Suppressor macrophage treated with lipopolysaccharide for 1 hour (primary cell): ENCODE data around the gene IDH2.

Experiments used
- DNase-seq, 3 donors: peaks; one replicate each; pipeline ENCODE4 v3.0.0-alpha.2; 2020 to 2022

Gene IDH2

DNA sequence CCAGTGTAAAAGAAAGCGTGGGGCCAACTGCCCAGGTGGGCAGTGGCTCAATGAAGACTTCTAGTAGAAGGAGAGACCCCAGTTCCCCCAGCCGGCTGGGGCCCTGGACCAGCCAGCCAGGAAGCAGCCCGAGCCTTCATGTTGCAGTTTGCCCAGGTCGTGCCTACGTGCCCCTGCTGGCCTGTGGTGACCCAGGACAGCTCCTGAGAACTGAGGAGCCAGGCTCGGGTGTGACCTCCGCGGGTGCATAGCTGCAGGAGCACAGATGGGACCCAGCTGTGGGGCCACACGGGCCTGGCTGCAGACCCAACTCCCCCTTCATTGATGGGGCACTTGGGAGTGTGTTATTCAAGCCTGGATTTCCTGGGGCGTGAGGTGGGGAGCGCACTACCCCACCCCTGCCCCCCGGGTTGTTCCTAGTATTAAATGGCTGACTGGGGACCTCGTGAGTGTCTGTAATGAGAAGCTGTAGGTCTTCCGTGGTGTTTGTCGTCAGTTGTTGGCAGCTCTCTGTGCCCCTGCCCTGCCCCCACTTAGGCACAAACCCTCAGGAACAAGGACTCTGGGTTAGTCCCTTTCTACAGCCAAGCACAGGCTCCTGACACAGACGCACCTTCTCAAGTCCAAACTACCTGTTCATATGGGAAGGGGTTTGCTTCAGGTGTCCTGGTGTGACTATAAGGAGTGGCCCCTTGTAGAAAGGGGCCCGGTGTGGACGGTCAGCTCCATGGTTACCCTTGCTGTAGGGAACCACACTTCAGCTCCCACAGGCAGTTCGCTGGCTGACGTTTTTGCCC is 39.1 kb downstream of the IDH2 start:
- peak in 1 of 3 donors; percentile 28 for DNase-seq

DNA sequence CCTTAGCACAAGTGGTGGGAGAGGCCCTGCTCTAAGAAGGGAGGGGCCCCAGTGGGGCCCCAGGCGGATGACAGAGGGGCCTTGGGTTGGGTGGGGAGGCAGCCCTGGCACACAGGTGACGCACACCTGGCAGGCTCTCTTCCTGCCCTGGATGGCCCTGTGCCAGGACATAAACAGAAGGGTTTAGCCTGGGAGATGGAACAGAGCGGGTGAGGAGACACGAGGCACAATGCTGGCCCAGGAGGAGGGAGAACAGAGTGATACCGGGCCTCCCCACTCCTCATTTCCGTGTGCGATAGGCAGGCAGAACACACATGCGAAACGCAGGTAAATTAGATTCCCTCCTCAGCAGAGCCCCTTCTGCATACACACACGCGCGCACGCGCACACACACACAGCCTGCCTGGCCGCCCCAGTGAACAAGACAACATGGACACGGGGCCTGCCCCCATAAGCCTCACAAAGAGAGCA is 39.8 kb downstream of the IDH2 start:
- DNase-seq = no peak

DNA sequence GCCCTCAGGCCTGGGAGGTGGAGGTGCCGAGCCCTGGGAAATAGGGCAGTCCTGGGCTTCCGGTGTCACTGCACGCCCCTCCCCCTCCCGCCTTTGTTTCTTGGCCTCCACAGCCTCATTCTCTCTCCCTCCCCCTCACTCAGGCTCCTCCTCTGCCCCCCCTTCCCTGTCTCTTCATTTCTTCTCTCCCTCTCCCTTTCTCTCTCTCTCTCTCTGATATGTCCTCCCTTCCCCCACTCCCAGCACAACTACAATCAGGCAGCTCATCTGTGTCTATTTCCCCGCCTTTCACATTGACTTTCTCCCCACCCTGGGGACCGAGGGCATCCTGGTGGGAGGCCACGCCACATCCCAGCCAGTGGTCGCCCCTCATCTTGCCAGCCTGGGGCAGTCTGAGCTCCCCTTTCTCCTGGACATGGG is 40.2 kb downstream of the IDH2 start:
- DNase-seq = peak in 1 of 3 donors; percentile 32

DNA sequence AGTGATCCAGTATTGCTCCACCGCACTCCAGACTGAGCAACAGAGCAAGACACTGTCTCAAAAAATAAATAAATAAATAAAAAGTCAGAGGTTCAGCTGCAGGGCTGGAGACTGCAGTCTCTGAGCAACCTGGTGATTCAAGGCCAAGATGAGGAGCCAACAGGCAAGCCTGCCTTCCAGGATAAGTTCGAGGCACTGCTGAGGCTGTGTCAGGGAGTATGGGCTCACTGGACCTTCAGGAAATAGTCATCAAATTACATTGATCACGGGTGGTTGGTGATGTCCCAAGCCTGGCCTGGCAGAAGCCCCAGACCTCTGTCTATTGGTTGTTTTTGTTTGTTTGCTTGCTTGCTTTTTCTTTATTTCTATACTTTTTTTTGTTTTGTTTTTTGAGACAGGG is 41.5 kb downstream of the IDH2 start:
- DNase-seq = peak in 1 of 3 donors; percentile 41

DNA sequence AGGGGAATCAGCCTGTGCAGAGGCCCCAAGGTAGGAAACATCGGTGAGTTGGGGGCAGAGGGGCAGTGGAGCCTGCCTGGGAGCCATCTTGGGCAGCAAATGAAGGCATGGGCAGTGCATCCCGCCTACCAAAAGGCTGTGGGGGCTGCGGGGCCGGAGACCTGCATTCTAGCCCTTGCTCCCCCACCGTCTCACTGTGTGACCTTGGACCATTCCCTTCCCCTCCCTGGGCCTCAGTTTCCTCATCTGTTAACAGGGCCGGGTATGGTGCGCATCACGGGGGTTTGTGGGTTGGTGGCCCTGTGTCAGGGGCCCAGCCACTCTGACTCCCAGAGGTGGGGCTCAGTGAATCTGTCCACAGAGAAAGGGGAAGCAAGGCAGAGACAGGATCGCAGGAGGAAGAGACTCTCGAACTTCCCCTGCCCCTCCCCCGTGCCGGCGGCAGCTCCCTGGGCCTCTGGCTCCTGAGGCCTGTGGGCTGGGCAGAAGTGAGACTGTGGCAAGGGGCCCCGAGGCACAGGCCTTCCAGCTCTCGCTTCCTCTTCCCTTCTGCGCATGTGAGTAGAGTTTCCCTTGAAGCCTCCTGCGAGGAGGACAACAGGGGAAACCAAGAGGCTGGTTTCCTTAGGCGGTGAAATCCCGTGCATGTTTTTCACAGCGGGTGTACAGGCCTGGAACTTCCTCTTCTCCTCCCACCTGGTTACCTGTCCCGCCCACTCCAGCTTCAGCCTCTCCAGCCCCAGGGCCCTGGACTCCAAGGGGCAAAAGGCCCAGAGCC is 42.9 kb downstream of the IDH2 start:
- DNase-seq = peak; percentile 98 to 99 (median 98)

DNA sequence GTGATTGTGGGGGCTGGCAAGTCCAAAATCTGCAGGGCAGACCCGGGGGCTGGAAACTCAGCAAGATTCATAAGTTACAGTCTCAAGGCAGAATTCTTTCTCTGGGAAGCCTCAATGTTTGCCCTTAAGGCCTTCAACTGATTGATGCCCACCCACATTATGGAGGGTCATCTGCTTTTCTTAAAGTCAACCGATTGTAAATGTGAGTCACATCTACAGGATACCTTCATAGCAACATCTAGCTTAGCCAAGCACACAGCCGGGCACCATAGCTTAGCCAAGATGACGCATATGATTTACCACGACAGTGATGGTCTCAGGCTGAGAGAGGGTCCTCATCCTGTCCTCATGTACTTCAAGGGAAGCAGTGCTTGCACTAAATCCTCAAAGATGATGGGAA is 43.5 kb downstream of the IDH2 start:
- peak in 1 of 3 donors; percentile 25 for DNase-seq

DNA sequence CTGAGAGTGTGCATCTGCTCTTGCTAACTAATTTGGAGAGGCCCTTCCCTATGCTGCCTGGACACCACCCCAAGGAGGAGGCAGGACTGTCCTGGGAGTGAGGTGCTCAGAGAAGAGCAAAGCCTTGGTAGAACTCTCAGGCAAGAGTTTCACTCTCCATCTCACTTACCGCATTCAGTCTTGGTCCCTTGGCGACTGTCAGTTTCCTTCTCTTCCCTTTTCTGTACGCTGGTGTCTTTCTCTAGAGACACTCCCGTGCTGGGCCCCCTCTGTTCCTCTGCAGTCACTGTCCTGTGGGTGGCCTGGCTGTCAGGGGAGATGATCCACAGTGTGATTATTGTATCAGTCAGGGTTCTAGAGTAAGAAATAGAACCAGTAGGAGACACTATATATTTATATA is 44.0 kb downstream of the IDH2 start:
- peak; percentile 62 to 72 (median 66) for DNase-seq

DNA sequence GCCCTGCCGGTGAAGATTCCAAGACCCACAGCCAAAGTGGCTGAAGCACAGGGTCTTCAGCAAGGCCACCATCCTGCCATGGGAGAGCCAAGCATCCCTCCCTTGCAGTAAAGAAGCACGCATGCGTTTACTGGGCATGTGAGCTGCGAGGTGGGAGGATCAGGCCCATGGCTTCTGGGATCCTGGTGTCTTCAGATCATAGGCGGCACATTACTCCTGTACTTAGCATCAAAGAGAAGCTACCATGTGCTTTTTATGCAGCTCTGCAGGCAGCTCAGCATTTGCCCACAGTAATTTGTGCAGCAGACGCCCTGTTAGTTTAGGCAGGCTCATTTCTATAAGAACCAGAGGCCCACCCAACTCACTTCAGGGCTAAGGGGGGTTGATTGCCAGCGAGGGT is 45.7 kb downstream of the IDH2 start:
- DNase-seq = no peak

DNA sequence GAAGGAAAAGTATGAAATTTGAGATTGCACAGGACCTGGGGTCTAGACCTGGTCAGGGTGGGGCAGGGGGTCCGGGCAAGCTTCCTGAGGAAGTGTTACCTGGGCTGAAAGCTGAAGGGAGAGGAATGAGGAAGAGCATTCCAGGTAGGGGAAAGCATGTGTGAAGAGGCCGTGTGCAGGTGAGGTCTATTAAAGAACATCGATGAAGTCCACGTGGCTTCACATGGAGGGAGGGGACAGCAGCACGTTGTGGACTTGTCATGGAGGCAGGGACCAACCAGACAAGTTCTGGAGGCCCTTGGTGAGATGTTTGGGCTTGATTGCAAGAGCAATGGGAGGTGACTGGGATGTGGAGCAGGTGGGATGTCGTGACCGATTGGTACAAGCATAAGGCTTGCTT is 47.1 kb downstream of the IDH2 start:
- DNase-seq = no peak

DNA sequence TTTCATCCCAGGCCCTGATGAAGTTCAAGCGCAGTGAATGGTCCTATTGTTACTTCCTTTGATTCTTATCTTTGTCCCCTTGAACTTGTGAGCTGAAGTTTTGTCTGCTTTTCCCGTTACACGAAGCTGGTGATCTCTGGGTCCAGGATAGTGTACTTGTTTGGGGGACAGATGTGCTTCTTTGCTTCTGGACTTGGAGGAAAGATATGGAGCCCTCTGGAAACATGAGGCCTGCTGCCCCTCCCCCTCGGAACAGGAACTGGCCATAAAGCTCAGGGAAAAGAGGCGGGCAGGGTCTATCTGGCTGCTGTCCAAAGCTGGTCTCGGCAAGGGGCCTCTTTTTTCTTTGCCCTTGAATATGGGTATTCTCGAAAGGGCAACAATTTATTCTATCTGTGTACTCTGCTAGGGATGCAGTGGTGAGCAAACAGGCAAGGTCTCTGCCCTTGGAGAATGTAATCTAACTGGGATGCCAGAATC is 47.6 kb downstream of the IDH2 start:
- DNase-seq = no peak

DNA sequence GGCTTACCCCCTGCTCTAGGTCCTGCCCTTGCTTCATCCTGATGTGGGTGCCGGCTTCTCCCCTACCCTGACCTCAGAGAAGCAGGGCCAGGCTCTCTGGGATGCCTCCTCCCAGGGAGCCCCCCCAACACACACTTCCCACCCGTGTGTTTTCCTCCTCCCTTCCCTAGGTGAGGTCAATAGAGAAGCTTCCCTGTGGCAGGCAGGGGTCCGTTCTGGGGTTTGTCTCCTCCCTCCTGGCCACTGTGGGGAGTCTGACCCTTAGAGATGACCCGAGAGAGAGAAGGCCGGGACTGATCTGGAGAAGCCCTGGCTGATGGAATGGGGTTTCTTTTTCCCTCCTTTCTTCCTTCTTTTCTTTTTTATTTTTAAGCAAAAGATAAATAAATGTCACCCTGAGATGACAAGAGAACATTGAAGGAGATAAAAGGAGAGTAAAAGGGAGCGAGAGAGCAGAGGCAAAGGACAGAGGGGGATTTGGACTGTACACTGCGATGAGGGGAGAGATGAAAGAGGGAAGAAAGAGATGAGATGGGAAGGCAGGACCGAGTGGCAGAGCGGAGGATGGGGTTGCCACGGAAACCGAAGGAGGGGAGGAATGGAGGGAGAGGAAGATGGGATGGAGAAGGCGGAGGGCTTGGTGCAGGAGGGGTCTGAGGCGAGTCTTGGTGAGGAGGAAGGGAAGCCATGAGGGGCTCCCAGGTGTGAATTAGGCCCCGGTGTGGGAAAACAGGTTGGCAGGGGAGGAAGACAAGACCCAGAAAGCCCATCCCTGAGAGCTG is 48.4 kb downstream of the IDH2 start:
- no peak for DNase-seq

DNA sequence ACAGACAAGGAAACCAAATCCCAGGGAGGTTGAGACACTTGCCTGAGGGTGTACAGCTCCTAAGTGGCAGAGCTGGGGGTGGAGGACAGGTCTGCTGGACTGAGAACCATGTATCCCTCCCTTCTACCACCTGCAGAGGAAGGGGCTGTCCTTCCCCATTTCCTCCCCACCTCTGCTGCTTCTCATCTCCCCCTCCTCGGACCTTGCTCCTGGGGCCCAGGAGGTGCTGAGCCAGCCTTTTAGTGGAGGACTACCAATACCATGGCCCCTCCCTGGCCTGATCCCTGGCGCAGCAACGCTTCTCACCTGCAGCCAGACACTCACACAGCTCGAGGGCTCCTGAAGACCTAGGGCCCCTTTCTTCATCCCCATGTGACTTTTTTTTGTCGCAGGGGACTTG is 50.4 kb downstream of the IDH2 start:
- no peak for DNase-seq

DNA sequence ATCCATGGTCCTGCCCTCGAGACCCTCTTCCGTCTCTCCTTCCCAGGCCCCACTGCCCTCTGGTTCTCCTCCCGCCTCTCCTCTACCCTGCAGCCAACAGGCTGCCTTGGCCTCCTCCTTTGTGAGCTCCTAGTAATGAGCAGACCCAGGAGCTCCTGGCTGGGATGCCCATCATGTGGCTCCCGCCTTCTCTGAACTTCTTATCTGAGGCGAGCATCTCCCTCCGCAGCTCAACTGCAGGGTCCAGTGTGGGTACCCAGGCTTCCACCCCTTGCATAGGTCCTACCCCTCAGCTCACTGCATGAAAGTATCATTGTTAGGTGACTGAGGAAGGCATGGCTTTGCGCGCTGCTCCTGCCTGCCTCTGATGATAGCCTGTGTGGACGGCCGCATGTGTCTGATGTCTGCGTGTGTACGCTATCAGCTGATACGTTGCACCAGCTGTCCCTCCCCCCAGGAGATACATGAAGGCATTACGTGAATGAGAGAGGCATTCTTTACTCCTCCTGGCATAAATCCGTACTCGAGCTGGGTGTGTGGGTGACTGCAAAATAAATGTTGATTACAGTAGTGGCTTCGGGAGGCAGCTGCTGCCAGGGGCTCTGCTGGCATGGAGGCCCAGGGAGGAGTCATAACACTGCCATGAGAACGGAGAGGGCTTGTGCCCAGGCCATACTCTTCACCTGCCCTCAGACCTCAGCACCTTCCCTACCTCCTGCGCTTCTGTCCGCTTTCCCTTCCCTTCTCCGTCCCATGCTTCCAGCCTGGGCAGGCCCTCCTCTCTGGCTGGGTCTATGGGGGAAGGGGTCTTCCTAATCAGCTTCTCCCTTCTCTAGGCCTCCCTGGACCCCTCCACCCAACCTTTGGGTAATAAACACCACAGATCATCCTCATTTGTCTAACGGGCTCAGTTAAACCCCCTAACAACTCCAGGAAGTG is 52.3 kb downstream of the IDH2 start:
- no peak for DNase-seq

DNA sequence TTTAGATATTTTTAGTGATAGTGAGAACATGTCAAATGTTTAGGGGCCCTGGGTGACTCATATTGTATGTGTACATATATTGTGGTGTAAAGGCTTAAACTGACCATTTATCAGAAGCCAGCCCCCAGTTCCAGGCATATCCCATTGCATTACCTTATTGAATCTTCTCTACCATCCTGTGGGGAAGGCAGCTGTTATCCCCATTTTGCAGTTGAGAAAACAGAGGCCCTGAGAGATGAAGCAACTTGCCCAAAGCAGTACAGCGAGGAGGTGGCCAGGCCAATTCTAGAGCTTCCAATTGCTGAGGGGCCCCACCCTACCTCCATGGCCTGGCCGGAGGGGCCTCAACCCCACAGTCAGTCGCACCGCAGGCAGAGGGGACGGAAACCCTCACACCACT is 53.2 kb downstream of the IDH2 start:
- DNase-seq = no peak

DNA sequence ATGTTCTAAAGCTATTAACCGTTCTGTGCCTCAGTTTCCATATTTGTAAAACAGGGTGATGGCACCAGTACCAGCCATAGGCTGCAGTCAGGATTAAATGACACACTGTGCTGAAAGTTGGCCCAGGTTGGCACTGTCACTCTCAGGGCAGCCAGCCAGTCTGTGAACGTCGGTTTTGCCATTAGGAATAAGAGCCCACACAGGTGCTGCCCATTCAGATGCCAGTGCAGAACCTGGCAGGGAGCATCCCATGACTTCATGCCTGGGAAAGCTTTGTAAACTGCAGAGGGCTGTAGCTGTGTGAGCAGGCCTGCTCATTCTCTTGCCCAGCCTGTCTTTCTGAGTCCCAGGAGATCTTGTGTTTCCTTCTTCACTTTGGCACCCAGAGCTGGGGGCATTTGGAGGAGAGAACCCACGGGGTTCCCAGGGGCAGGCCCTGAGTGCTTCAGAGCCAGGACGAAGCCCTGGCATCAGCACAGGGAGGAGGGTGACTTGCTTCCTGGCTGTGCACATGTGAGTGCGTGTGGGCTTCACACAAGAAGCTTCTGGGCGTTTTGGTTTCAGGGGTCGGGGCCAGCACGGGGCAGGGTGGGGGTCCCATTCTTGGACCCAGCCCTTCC is 54.2 kb downstream of the IDH2 start:
- peak in 2 of 3 donors; percentile 44 to 64 for DNase-seq

DNA sequence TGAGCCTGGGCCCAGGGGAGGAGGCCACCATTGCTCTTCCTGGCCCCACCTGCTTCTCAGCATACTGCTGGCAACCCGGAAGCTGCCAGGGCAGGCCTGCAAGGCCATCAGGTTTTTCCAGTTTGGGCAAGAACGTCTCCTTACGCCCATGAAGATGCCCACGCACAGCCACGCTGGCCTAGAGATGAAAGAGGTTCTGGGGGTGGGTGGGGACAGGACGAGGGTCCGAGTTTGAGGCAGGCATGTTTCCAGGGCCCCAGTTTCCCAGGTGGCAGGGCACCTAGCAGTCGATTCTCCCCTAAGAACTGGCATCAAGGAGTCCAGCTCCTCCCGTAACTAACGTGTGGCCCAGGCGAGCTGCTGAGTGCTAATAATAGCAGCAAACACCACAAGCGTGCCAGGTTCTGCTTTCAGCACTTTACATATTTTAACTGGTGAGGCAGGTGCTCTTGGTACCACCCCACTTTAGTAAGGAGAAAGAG is 55.3 kb downstream of the IDH2 start:
- no peak for DNase-seq

DNA sequence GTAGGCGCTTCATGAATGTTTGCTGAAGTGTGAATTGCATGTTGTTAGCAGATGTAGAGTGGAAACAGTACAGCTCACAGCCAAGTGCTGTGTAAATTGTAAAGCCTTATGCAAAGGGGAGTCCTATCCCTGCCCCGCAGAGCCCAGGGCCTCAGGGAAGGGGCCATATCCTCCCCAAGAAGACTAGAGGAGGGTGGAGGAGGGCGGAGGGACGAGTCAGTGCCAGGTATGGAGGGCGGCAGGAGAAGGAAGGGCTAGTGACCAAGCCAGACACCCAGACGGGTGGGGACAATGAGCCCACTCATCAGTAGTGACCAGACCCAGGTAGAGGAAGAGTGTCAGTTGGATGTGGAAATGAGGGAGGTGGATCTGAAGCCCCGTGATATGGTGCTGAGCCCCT is 56.0 kb downstream of the IDH2 start:
- DNase-seq = no peak

DNA sequence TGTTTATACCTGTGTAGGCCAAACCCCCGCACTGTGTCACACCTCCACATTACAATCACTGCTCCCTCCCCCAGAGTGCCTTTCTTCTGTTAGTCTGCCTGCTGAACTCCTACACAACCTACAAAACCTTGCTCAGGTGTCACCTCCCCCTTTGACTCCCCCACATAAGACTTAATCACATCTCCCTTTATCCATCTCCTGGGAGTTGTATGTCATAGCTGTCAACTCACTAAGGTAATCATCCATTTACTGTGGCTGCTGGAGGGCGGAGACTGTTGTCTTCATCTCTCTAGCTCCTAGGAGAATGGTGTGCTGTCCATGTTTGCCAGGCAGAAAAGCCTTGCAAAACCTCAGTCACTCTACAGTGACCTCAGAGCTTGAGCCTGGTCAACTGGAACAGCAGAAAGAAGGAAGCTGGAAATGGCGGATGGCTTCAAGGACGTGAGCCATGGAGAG is 57.3 kb downstream of the IDH2 start:
- no peak for DNase-seq

DNA sequence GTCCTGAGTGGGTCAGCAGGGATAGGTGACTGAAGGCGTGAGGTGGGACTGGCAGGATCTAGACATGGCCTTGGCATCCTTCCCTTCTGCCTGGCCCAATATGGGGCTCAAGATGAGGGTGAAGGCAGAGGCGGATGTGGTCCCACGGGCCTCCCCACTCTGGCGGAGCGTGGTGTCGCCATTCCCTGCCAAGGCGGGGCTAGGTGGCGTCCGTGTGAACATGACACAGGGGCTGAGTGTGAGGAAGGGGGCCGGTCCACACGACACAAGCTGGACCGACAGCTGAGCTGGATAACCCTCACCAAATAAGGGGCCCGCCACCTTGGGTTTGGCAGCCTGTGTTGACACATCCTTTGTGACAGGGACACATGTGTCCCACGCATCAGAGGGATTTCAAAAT is 58.1 kb downstream of the IDH2 start:
- no peak for DNase-seq

DNA sequence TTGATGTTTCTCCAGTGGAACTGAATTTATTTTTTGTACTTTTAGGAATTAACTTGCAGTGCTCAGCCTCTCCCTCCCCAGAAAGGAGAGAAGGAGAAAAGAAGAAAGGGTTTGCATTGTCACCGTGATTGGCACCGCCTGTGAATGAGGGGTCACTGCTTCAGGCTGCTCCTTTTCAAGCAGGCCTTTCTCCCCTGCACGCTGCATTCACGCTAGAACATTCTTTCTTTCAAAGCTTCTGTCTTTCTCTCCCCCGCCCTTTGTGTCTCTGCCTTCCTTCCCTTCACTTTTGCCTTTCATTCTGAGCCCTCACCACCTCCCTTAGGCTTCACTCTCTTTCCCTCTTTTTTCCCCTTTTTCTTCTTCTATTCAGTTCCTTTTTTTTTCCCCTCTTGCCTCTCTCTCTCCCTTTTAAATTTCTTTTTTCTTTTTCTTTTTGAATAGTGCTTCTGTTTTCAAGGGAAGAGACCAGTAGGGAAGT is 58.7 kb downstream of the IDH2 start:
- DNase-seq = no peak
